Adipose tissue (tissue), 3 donors: Measurements from ENCODE around the gene PIH1D1. TPM values are rescaled to one million over a fixed set of nuclear protein-coding genes. Genes with fewer than 3 reads are reported as not detected.

ENCODE experiments used
- H3K27ac ChIP-seq: one replicate; pipeline ENCODE4 v1.5.1; 2013; ENCODE audit warnings: low read depth, low read length
- WGBS, 3 donors: extraction: QIAGEN DNeasy Blood & Tissue Kit; methylation state at CpG; one replicate each; pipeline ENCODE4 v1.1.7; 2013; 5-methylcytosine and 5-hydroxymethylcytosine counted together
- polyA plus RNA-seq, 3 donors: library from polyadenylated mRNA; stranded (reverse); fragments of 200-250 nt; gene quantifications; one replicate each; pipeline ENCODE4 v1.2.3, GENCODE V29; 2013
- donor health status: healthy with polysubstance abuse.
- donor health status: Bipolar disorder and iron deficiency.
- donor health status: healthy.

The PIH1D1 gene
- polyA plus RNA-seq, 3 donors, result 43.8 to 85.5 (median 50.3) TPM

- no peak overlapping the region for H3K27ac ChIP-seq
- 67 to 75% (median 68%) methylated on average over 5 of the region's 5 CpGs for WGBS, 3 donors
Observed at GRCh38 chr19:49409441-49410029, 42.1 kb downstream of the PIH1D1 start.

- H3K27ac ChIP-seq, result no peak overlapping the region
- WGBS, 3 donors, result 81 to 87% (median 82%) methylated on average over 8 of the region's 8 CpGs
Observed at GRCh38 chr19:49408816-49409440, 42.7 kb downstream of the PIH1D1 start.

GRCh38 chr19:49407482-49408015 is 44.1 kb downstream of the PIH1D1 start:
- H3K27ac ChIP-seq, result no peak overlapping the region
- 84 to 88% (median 88%) methylated on average over 16 of the region's 16 CpGs for WGBS, 3 donors

- 55 to 76% (median 66%) methylated on average over 7 of the region's 7 CpGs for WGBS, 3 donors
- no peak overlapping the region for H3K27ac ChIP-seq
Observed at GRCh38 chr19:49407079-49407478, 44.5 kb downstream of the PIH1D1 start.

DNA sequence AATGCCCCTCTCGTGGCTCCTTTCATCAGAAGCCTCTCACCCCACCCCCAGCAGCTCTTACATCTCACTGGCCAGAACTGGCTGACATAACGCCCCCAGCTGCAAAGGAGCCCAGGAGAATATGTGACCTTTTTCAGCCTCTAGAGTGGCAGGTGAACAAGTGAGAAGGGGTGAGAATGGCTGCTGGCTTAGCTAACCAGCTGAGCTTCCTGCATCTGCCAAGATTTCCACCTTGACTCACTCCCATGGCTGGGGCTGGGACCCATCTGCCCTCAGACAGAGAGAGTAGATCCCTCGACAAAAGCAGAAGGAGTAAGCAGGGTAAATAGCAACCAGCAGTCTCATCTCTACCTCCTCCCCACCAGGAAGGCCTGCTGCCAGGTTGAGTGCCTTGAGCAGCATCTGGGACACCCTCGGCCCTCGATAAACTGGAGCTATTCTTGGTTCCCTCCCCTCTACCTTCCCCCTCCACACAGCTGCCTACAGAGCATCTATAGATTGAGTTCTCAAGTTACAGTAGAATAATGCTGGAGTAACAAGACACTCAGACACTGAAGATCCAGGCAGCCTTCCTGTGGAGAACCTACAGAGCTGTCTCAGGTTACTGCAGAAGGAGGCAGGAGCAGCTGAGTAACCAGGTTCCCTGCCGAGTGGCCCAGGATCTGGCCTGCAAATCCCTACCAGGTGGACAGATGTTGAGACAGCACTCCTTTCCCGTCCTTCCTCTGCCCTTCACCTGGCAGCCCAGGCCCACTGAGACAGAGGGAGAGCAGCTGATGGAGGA is 48.0 kb downstream of the PIH1D1 start:
- 45 to 64% (median 63%) methylated on average over 7 of the region's 7 CpGs for WGBS, 3 donors
- H3K27ac ChIP-seq, result no peak overlapping the region

- 76 to 87% (median 83%) methylated on average over 6 of the region's 6 CpGs for WGBS, 3 donors
- no peak overlapping the region for H3K27ac ChIP-seq
Observed at GRCh38 chr19:49400029-49400428, 51.6 kb downstream of the PIH1D1 start.

DNA sequence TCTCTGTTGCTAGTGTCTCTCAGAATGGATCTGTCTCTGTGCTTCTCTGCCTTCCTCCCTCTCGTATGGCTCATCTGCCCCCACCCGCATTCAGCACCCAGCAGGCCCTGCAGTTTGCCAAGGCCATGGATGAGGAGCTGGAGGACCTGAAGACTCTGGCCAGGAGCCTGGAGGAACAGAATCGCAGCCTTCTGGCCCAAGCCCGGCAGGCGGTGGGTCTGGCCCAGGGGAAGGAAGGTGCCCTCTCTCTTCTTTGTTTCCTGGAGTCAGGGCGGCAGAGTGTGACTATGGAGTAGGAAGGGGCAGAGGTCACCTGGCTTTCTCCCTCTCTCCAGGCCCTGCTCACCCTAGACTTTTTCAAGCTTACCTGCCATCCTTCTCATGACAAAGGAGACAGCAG is 52.7 kb downstream of the PIH1D1 start:
- 85 to 88% (median 87%) methylated on average over 6 of the region's 6 CpGs for WGBS, 3 donors
- no peak overlapping the region for H3K27ac ChIP-seq

DNA sequence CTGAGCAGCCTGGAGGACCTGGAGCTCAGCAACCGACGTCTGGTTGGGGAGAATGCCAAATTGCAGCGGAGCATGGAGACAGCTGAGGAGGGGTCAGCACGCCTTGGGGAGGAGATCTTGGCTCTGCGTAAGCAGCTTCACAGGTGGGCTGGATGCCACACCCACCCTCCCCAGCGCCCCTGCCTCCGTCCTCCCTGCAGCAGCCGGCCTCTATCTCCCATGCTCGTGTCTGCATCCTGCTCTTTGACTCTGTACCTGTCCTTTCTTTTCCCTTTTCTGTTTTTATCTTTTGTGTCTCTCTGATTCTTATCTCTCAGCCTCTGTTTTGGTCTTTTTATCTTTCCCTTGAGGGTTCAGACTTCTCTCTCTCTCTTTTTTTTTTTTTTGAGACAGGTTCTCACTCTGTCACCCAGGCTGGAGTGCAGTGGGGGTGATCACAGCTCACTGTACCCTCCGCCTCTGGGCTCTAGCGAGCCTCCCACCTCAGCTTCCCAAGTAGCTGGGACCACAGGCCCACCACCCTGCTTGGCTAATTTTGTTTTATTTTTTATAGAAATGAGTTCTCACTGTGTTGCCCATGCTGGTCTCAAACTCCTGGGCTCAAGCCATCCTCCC is 53.5 kb downstream of the PIH1D1 start:
- WGBS, 3 donors, result 73 to 85% (median 76%) methylated on average over 11 of the region's 11 CpGs
- no peak overlapping the region for H3K27ac ChIP-seq

DNA sequence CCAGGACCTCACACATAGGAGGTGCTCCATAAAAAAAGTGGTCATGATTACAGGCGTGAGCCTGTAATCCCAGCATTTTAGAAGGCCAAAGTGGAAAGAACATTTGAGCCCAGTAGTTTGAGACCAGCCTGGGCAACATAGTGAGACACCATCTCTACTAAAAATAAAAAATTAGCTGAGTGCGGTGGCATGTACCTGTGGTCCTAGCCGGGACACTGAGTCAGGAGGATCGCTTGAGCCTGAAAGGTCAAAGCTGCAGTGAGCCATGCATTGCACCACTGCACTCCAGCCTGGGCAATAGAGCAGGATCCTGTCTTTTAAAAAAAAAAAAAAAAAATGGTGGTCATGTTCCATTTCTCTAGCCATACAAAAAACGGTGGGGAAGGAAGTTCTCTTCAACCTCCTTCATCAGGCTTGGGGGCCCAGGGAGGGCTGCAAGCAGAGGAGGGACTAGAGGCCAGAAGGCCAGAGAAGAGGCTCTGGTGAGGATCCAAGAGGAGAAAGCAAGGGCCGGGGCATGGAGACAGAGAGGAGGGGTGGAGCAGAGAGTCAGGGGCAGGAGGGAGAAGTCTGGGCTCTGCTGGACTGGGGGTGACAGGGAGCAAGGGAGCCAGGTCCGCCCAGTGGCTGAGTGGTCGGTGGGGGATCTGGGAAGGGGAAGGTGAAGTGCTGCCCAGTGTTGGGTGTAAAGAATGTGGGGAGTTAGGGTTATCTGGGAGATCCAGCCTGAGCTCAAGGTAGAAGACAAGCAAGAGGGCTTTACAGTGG is 54.7 kb downstream of the PIH1D1 start:
- WGBS, 3 donors, result 77 to 85% (median 79%) methylated on average over 8 of the region's 8 CpGs
- no peak overlapping the region for H3K27ac ChIP-seq

Other genes starting within 250 kb of the PIH1D1 start
- gene SLC6A16, start 126.6 kb downstream of the PIH1D1 start, polyA plus RNA-seq, result 1 to 10 TPM in 2 of 3 donors, under 1 TPM in 1; 0.90 to 1.6 (median 1.0) TPM
- 10 to 100 TPM in 2 of 3 donors, 1 to 10 TPM in 1; 6.8 to 18.1 (median 10.6) TPM for gene CD37, start 116.4 kb downstream of the PIH1D1 start, polyA plus RNA-seq
- gene TEAD2, start 89.4 kb downstream of the PIH1D1 start, polyA plus RNA-seq, result 10 to 100 TPM; 19.3 to 37.7 (median 34.0) TPM
- gene DKKL1, start 87.9 kb downstream of the PIH1D1 start, polyA plus RNA-seq, result under 1 TPM in 2 of 3 donors, not detected in 1; 0.21 to 0.61 TPM
- 1 to 10 TPM in 1 of 3 donors, not detected in 2; 1.9 TPM for gene KASH5, start 63.6 kb downstream of the PIH1D1 start, polyA plus RNA-seq
- gene PTH2, start 28.4 kb downstream of the PIH1D1 start, polyA plus RNA-seq, result not detected
- not detected for gene GFY, start 26.4 kb downstream of the PIH1D1 start, polyA plus RNA-seq
- 1 to 10 TPM in 2 of 3 donors, under 1 TPM in 1; 0.23 to 7.3 (median 1.5) TPM for gene SLC17A7, start 10.3 kb downstream of the PIH1D1 start, polyA plus RNA-seq
- 10 to 100 TPM; 24.1 to 31.4 (median 29.5) TPM for gene ALDH16A1, start 1.4 kb upstream of the PIH1D1 start, polyA plus RNA-seq
- 10 to 100 TPM in 1 of 3 donors, 1 to 10 TPM in 2; 2.6 to 20.5 (median 7.4) TPM for gene FLT3LG, start 22.4 kb upstream of the PIH1D1 start, polyA plus RNA-seq
- gene RPL13A, start 35.8 kb upstream of the PIH1D1 start, polyA plus RNA-seq, result 1,000 to 10,000 TPM; 3,139 to 5,659 (median 3,499) TPM
- gene RPS11, start 44.6 kb upstream of the PIH1D1 start, polyA plus RNA-seq, result 1,000 to 10,000 TPM; 3,233 to 6,569 (median 4,953) TPM
- gene FCGRT, start 60.8 kb upstream of the PIH1D1 start, polyA plus RNA-seq, result 100 to 1,000 TPM in 2 of 3 donors, 10 to 100 TPM in 1; 57.1 to 268 (median 264) TPM
- gene RCN3, start 76.2 kb upstream of the PIH1D1 start, polyA plus RNA-seq, result 10 to 100 TPM in 2 of 3 donors, 1 to 10 TPM in 1; 7.8 to 61.6 (median 33.7) TPM
- gene NOSIP, start 128.7 kb upstream of the PIH1D1 start, polyA plus RNA-seq, result 10 to 100 TPM; 61.0 to 95.7 (median 77.8) TPM
- gene PRRG2, start 129.5 kb upstream of the PIH1D1 start, polyA plus RNA-seq, result 10 to 100 TPM in 1 of 3 donors, 1 to 10 TPM in 2; 2.9 to 11.7 (median 3.0) TPM
- 10 to 100 TPM in 1 of 3 donors, 1 to 10 TPM in 2; 5.1 to 11.5 (median 7.3) TPM for gene PRR12, start 139.4 kb upstream of the PIH1D1 start, polyA plus RNA-seq
- 100 to 1,000 TPM in 2 of 3 donors, 10 to 100 TPM in 1; 31.9 to 302 (median 198) TPM for gene RRAS, start 188.3 kb upstream of the PIH1D1 start, polyA plus RNA-seq
- gene SCAF1, start 190.4 kb upstream of the PIH1D1 start, polyA plus RNA-seq, result 10 to 100 TPM; 12.7 to 23.5 (median 17.4) TPM
- 10 to 100 TPM; 45.8 to 76.0 (median 56.6) TPM for gene IRF3, start 214.0 kb upstream of the PIH1D1 start, polyA plus RNA-seq
- gene BCL2L12, start 214.1 kb upstream of the PIH1D1 start, polyA plus RNA-seq, result 10 to 100 TPM; 14.1 to 18.4 (median 15.4) TPM
- 100 to 1,000 TPM in 2 of 3 donors, 10 to 100 TPM in 1; 80.2 to 153 (median 118) TPM for gene PRMT1, start 225.5 kb upstream of the PIH1D1 start, polyA plus RNA-seq
- gene ADM5, start 237.8 kb upstream of the PIH1D1 start, polyA plus RNA-seq, result 1 to 10 TPM; 1.0 to 2.5 (median 1.0) TPM
- gene CPT1C, start 239.3 kb upstream of the PIH1D1 start, polyA plus RNA-seq, result 10 to 100 TPM in 1 of 3 donors, 1 to 10 TPM in 2; 1.8 to 12.1 (median 3.2) TPM